Activated T-helper 1 cell treated with anti-CD3 and anti-CD28 coated beads, Interleukin-2, amount 50 U/mL, for 16 hours (primary cell): ENCODE measurements around the gene RNF212B.
"Not testable (repeated sequence)": the region's sequence is repeated elsewhere in the genome, so short reads cannot be mapped to it uniquely, and the experiment has no call there.

Source experiments
- DNase-seq, 2 donors: peaks; one replicate each; pipeline ENCODE4 v3.0.0-alpha.2; 2020; ENCODE audit warnings: low read depth in 1 of 2, low spot score in 1 of 2

RNF212B gene

GRCh38 chr14:23237772-23238594 is at the start of gene RNF212B:
Gene RNF212B, plus strand, starts transcription at chr14:23237936. Its CDS starts 2,410 bp downstream, at chr14:23240346.
- peak; percentile 25 to 65 for DNase-seq

- DNase-seq = no peak
These were observed 44.3 kb upstream of the RNF212B start for GRCh38 chr14:23193432-23193831.

GRCh38 chr14:23195552-23196101 is 42.1 kb upstream of the RNF212B start:
- DNase-seq = no peak

GRCh38 chr14:23196487-23196886 is 41.2 kb upstream of the RNF212B start:
- DNase-seq = not testable (repeated sequence)

GRCh38 chr14:23199141-23199540 is 38.6 kb upstream of the RNF212B start:
- DNase-seq = not testable (repeated sequence)

- DNase-seq = no peak
These were observed 35.7 kb upstream of the RNF212B start for GRCh38 chr14:23202001-23202400.

GRCh38 chr14:23206422-23207145 is 31.2 kb upstream of the RNF212B start:
- DNase-seq = no peak

- DNase-seq = no peak
These were observed 30.6 kb upstream of the RNF212B start for GRCh38 chr14:23207146-23207540.

GRCh38 chr14:23208324-23208723 is 29.4 kb upstream of the RNF212B start:
- DNase-seq = no peak

- DNase-seq = no peak
These were observed 27.9 kb upstream of the RNF212B start for GRCh38 chr14:23209651-23210423.

- DNase-seq = no peak
These were observed 22.3 kb upstream of the RNF212B start for GRCh38 chr14:23215421-23215820.

- DNase-seq = no peak
These were observed 20.4 kb upstream of the RNF212B start for GRCh38 chr14:23217032-23218020.

GRCh38 chr14:23219075-23219474 is 18.7 kb upstream of the RNF212B start:
- DNase-seq = no peak

- DNase-seq = not testable (repeated sequence)
These were observed 12.8 kb upstream of the RNF212B start for GRCh38 chr14:23224958-23225357.

GRCh38 chr14:23227566-23227965 is 10.2 kb upstream of the RNF212B start:
- DNase-seq = no peak

GRCh38 chr14:23228812-23229211 is 8.9 kb upstream of the RNF212B start:
- no peak for DNase-seq

GRCh38 chr14:23232241-23232808 is 5.4 kb upstream of the RNF212B start:
- DNase-seq = not testable (repeated sequence)

- no peak for DNase-seq
These were observed 2.9 kb downstream of the RNF212B start for GRCh38 chr14:23240661-23241060.

- DNase-seq = not testable (repeated sequence)
These were observed 3.5 kb downstream of the RNF212B start for GRCh38 chr14:23241061-23241715.
